Measurements from ENCODE around the gene RETN.

The RETN gene

DNA sequence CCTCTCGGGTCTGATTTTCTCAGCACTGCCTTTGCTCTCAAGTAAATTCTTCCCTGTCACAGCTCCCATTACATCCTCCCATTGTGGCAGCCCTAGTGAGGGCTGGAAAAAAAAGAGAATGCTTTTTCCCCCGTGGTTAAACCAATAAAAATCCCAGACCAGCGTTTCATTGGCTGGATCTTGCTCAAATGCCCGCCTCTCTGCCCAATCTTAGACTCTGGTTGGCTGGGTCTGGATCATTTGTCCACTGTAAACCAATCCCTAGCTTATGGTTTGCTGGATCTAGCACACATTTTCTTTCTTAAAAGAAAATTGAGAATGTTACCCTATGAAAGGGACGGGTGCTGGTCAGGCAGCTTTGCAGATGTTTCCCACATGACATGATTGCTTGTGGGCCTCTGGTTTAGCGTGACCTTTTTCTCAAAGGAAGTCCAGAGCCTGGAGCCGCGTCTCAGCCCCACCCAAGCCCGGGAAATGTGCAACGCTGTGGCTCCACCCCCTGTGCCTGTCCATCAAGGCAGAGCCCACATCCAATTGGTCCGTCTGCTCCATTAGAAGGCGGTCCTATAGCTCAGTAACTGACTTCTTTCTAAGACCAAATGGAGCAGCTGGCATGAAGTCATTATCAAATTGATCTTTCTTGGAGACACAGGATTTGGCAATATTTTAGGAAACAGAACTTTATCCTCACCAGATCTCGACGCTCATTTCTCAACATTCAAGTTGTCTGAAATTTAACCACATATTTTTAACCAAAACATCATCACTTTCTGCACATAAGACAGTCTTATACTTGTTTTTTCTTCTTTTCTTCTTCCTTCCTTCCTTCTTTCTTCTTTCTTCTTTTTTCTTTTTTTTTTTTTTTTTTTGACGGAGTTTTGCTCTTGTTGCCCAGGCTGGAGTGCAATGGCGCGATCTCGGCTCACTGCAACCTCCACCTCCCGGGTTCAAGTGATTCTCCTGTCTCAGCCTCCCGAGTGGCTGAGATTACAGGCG lies 5.5 kb downstream of the RETN start:
- Histone ChIP-seq H3K27ac (no peak overlapping the region), H3K36me3 (no peaks in the 10 kb centered on the region), H3K4me3 (no peak overlapping the region), H3K27me3 (peaks cover 0 to 67% of the 10 kb centered on the region in 2 donors), H3K9me3 (no peaks in the 10 kb centered on the region), H3K4me1 (peaks cover 0 to 6% (median 0%) of the 10 kb centered on the region in 4 donors)
- DNase-seq, result peak; percentile 68 to 73
- intact Hi-C loops (cut with DNase I; ENCODE audit: low total_unique reads), result loop anchor here (10.0 kb wide), 1 partner anchor 320 kb away; no protein-coding TSS in a partner anchor
- TF ChIP-seq, protein P1, sequence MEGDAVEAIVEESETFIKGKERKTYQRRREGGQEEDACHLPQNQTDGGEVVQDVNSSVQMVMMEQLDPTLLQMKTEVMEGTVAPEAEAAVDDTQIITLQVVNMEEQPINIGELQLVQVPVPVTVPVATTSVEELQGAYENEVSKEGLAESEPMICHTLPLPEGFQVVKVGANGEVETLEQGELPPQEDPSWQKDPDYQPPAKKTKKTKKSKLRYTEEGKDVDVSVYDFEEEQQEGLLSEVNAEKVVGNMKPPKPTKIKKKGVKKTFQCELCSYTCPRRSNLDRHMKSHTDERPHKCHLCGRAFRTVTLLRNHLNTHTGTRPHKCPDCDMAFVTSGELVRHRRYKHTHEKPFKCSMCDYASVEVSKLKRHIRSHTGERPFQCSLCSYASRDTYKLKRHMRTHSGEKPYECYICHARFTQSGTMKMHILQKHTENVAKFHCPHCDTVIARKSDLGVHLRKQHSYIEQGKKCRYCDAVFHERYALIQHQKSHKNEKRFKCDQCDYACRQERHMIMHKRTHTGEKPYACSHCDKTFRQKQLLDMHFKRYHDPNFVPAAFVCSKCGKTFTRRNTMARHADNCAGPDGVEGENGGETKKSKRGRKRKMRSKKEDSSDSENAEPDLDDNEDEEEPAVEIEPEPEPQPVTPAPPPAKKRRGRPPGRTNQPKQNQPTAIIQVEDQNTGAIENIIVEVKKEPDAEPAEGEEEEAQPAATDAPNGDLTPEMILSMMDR (IDR thresholded peaks at IDR 0.05), result no peak

DNA sequence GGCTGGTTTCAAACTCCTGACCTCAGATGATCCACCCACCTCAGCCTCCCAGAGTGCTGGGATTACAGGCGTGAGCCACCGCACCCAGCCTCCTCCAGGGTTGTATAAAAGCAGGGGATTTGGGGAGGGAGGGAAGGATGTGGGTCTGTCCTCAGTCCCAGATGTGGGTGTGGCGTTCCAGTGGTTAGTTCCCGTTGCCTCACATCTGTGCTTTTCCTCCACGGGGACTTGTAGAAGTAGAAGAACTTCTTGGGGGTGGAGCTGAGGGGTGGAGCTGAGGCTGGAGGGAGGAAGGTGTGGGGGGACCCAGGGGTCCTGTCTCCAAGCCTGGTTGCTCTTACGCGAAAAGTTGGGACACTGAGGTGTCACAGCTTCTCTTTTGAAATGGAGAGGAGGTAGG lies 7.5 kb downstream of the RETN start:
- Histone ChIP-seq H3K9me3 (no peaks in the 10 kb centered on the region), H3K36me3 (no peaks in the 10 kb centered on the region), H3K27ac (no peak overlapping the region), H3K4me3 (no peak overlapping the region), H3K27me3 (peaks cover 0 to 58% of the 10 kb centered on the region in 2 donors), H3K4me1 (peaks cover 0 to 6% (median 4%) of the 10 kb centered on the region in 4 donors)
- peak in 1 of 2 donors; percentile 44 for DNase-seq
- intact Hi-C loops (cut with DNase I; ENCODE audit: low total_unique reads), result loop anchor here (10.0 kb wide), 1 partner anchor 322 kb away; no protein-coding TSS in a partner anchor
- TF ChIP-seq, protein P1 (IDR thresholded peaks at IDR 0.05), result no peak

DNA sequence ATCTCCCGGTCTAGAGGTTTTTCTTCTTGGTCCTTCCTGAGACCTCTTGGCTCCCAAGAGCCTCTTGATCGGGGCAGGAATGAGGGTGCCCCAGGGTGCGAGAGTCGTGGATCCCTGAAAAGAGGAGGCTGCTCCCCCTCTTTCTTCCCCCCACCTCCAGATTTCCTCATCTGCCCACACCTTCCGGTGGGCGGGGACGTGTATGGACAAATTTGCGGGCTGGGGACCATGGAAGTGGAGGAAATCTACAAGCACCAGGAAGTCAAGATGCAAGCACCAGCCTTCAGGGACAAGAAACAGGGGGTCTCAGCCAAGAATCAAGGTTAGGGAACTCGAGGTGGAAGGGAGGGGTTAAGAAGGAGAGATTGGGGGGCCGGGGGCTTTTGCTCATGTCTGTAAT lies 8.0 kb downstream of the RETN start, which contains the start of gene MCEMP1:
Gene MCEMP1 (plus strand): TSS at position 237 of the 400 bp plus-strand sequence. CDS start 31 bp downstream, at position 268.
- no peak within 1 kb of the TSS for H3K4me3 ChIP-seq
- DNase-seq, result no peak
- intact Hi-C loops (cut with DNase I; ENCODE audit: low total_unique reads), result loop anchor here (10.0 kb wide), 1 partner anchor 322 kb away; no protein-coding TSS in a partner anchor
- H3K27me3 ChIP-seq, result peaks cover 0 to 54% of the 10 kb centered on the region in 2 donors
- H3K9me3 ChIP-seq, result no peaks in the 10 kb centered on the region
- H3K4me1 ChIP-seq, result peaks cover 0 to 11% (median 6%) of the 10 kb centered on the region in 4 donors
- H3K36me3 ChIP-seq, result no peaks in the 10 kb centered on the region
- TF ChIP-seq, protein P1 (IDR thresholded peaks at IDR 0.05), result no peak
- no peak within 1 kb of the TSS for H3K27ac ChIP-seq

DNA sequence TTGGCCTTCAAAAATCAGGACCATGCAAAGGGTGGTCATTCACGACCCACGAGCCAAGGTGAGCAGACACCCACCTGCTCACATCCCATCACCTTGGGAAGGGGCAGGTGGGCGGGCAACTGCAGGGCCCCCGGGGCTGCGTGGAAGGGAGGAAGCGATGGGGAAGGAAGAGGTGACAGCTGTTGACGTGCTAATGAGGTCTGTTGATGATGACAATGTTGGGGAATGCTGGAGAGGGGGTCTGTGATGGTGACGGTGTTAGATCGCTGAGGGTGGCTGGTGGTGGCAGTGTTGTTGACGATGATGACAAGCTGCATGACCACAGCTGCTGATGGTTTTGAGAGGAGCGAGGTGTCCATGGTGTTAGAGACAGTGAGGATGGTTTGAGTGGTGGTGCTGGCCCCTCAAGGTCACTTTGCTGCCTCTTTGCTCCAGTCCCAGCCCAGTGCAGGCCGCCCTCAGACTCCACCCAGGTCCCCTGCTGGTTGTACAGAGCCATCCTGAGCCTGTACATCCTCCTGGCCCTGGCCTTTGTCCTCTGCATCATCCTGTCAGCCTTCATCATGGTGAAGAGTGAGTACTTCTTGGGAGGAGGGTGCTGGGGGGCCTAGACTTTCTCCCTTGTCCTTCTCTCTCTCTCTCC lies 8.9 kb downstream of the RETN start:
- H3K36me3 ChIP-seq, result peaks cover 0 to 8% (median 7%) of the 10 kb centered on the region in 3 donors
- H3K27me3 ChIP-seq, result peaks cover 0 to 44% of the 10 kb centered on the region in 2 donors
- intact Hi-C loops (cut with DNase I; ENCODE audit: low total_unique reads), result loop anchor here (10.0 kb wide), 1 partner anchor 323 kb away; no protein-coding TSS in a partner anchor
- no peaks in the 10 kb centered on the region for H3K9me3 ChIP-seq
- no peak overlapping the region for H3K27ac ChIP-seq
- no peak for DNase-seq
- TF ChIP-seq, protein P1 (IDR thresholded peaks at IDR 0.05), result no peak
- H3K4me1 ChIP-seq, result peaks cover 0 to 20% (median 11%) of the 10 kb centered on the region in 4 donors
- no peak overlapping the region for H3K4me3 ChIP-seq

DNA sequence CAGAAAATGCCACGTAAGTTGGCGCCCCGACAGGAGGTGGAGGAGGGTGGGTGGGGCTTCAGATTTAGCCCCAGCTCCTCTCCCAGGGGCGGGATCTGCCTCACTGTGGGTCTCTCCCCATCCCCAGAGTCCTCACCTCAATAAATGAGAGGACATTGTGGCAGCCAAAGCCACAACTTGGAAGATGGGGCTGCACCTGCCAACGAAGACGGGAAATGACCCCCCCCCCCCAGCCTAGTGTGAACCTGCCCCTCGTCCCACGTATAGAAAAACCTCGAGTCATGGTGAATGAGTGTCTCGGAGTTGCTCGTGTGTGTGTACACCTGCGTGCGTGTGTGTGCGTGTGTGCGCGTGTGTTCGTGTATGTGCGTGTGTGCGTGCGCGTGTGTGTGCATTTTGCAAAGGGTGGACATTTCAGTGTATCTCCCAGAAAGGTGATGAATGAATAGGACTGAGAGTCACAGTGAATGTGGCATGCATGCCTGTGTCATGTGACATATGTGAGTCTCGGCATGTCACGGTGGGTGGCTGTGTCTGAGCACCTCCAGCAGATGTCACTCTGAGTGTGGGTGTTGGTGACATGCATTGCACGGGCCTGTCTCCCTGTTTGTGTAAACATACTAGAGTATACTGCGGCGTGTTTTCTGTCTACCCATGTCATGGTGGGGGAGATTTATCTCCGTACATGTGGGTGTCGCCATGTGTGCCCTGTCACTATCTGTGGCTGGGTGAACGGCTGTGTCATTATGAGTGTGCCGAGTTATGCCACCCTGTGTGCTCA lies 10.3 kb downstream of the RETN start:
- DNase-seq, result no peak
- Histone ChIP-seq H3K4me1 (peaks cover 0 to 20% (median 11%) of the 10 kb centered on the region in 4 donors), H3K36me3 (peaks cover 8 to 21% (median 21%) of the 10 kb centered on the region in 3 donors), H3K4me3 (no peak overlapping the region), H3K9me3 (no peaks in the 10 kb centered on the region), H3K27ac (no peak overlapping the region), H3K27me3 (peaks cover 0 to 41% of the 10 kb centered on the region in 2 donors)
- TF ChIP-seq, protein P1 (IDR thresholded peaks at IDR 0.05), result no peak
- intact Hi-C loops (cut with DNase I; ENCODE audit: low total_unique reads), result loop anchor here (10.0 kb wide), 1 partner anchor 324 kb away; no protein-coding TSS in a partner anchor
